ENCODE data around the gene DYNLT4. TPM values are rescaled to one million over a fixed set of nuclear protein-coding genes. Genes with fewer than 3 reads are reported as not detected.

DYNLT4 gene
- polyA plus RNA-seq, 1 of the 3 experiments (the other 2 are of a cell fraction) = 0.61 TPM

- no peak overlapping the region for H3K27ac ChIP-seq (ENCODE audit: low read depth in 2 of 2, low read length in 1 of 2)
- POLR2A ChIA-PET = no interaction called here
These were observed 49.7 kb downstream of the DYNLT4 start for GRCh38 chr1:44757420-44757819.

More at GRCh38 chr1:44757420-44757819, 49.7 kb downstream of the DYNLT4 start:
- Histone ChIP-seq H3K9me3 (no peaks in the 10 kb centered on the region), H3K4me2 (no peak overlapping the region), H3K4me1 (ENCODE audit: control insufficient read depth in 1 of 2, insufficient read depth in 2 of 2, low read depth in 1 of 2, low read length in 1 of 2) (no peaks in the 10 kb centered on the region), H3K9ac (no peak overlapping the region), H3F3A (replicated peaks; ENCODE audit: insufficient read depth) (no peaks in the 10 kb centered on the region), H2AFZ (ENCODE audit: low read depth) (no peak overlapping the region), H3K9me2 (no peaks in the 10 kb centered on the region), H3K36me3 (replicated peaks in 1 of 2; ENCODE audit: control insufficient read depth in 1 of 2, insufficient read depth in 2 of 2, low read length in 1 of 2) (peaks cover 9 to 49% of the 10 kb centered on the region in 2 experiments), H3K79me2 (ENCODE audit: insufficient read depth) (no peaks in the 10 kb centered on the region; the same call in 1 of the 2 replicates), H3K27me3 (ENCODE audit: insufficient read depth) (no peaks in the 10 kb centered on the region), H4K20me1 (ENCODE audit: insufficient read depth) (no peaks in the 10 kb centered on the region), H3K4me3 (ENCODE audit: low read depth in 2 of 2, low read length in 1 of 2) (no peak overlapping the region)
- CTCF ChIA-PET = no interaction called here
- TF ChIP-seq TCF12 (IDR thresholded peaks at IDR 0.05) (no peak), USF1 (IDR thresholded peaks at IDR 0.05; ENCODE audit: borderline replicate concordance, low read depth) (no peak), EP300 (IDR thresholded peaks at IDR 0.05; ENCODE audit: borderline replicate concordance in 1 of 2, low read depth in 1 of 2, low read length in 1 of 2) (no peak)
- no peak for DNase-seq
- 100% methylated on average over 2 of the region's 2 CpGs for WGBS (ENCODE audit: low lambda C conversion rate)

Small RNAs within 50 kb of the gene (small RNA-seq; reads per million reads assigned to genes)
- gene AL136380.1 (0 reads per million in 7 experiments), gene SNORD38A (102 to 1,885 (median 1,009) reads per million in 7 experiments), gene SNORD38B (0 reads per million in 7 experiments), gene SNORD46 (0.13 to 235 (median 4.2) reads per million in 7 experiments), gene SNORD55 (0 reads per million in 7 experiments)

Other genes with a start within 250 kb of the DYNLT4 start
- gene TMEM53, start 132.9 kb downstream of the DYNLT4 start, polyA plus RNA-seq (2012; rRNA removed) = 14.9 and 16.9 TPM in 2 replicates
- 6.6 and 10.5 TPM in 2 replicates for gene ARMH1, start 132.6 kb downstream of the DYNLT4 start, polyA plus RNA-seq (2012; rRNA removed)
- not detected in 2 replicates for gene RNU5D-1, start 76.2 kb downstream of the DYNLT4 start, polyA plus RNA-seq (2012; rRNA removed)
- gene KIF2C, start 67.5 kb downstream of the DYNLT4 start, polyA plus RNA-seq (2012; rRNA removed) = 20.7 and 22.2 TPM in 2 replicates
- gene RPS8, start 31.8 kb downstream of the DYNLT4 start, polyA plus RNA-seq (2012; rRNA removed) = 3,303 and 3,363 TPM in 2 replicates
- 0.08 and 0.12 TPM in 2 replicates for gene BEST4, start 19.2 kb downstream of the DYNLT4 start, polyA plus RNA-seq (2012; rRNA removed)
- gene PLK3, start 7.0 kb downstream of the DYNLT4 start, polyA plus RNA-seq (2012; rRNA removed) = 68.3 and 82.8 TPM in 2 replicates
- 36.9 and 37.9 TPM in 2 replicates for gene BTBD19, start 1.2 kb upstream of the DYNLT4 start, polyA plus RNA-seq (2012; rRNA removed)
- gene PTCH2, start 35.9 kb upstream of the DYNLT4 start, polyA plus RNA-seq (2012; rRNA removed) = 1.0 and 1.2 TPM in 2 replicates
- gene EIF2B3, start 179.2 kb upstream of the DYNLT4 start, polyA plus RNA-seq (2012; rRNA removed) = 21.3 and 24.8 TPM in 2 replicates
- gene HECTD3, start 204.0 kb upstream of the DYNLT4 start, polyA plus RNA-seq (2012; rRNA removed) = 39.3 and 44.2 TPM in 2 replicates
- gene UROD, start 204.9 kb upstream of the DYNLT4 start, polyA plus RNA-seq (2012; rRNA removed) = 230 and 247 TPM in 2 replicates